RPMI8226 (cell line): ENCODE data around the gene NOS1.
"Not testable (repeated sequence)": the region's sequence is repeated elsewhere in the genome, so short reads cannot be mapped to it uniquely, and the experiment has no call there.

Source experiments
- DNase-seq: peaks from one replicate; pipeline ENCODE4 v3.0.0-alpha.2; 2015

The NOS1 gene

DNA sequence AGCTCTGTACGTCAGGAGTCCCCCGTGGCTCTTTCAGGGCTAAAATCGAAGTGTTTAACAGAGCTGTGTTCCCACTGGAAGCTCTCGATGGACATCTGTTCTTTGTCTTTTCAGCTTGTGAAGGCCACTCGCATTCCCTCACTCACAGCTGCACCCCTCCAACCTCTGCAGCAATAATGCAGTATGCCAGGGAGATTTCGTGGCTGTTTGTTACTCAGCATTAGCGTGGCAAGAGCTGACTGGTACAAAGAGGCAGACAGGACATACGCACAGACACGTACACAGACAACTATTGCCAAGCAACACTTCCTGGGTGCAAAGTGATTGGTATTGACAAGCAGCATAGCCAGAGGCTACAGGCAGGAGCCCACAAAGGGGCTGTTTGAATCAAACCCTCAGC is 159.4 kb downstream of the NOS1 start:
- DNase-seq = no peak

DNA sequence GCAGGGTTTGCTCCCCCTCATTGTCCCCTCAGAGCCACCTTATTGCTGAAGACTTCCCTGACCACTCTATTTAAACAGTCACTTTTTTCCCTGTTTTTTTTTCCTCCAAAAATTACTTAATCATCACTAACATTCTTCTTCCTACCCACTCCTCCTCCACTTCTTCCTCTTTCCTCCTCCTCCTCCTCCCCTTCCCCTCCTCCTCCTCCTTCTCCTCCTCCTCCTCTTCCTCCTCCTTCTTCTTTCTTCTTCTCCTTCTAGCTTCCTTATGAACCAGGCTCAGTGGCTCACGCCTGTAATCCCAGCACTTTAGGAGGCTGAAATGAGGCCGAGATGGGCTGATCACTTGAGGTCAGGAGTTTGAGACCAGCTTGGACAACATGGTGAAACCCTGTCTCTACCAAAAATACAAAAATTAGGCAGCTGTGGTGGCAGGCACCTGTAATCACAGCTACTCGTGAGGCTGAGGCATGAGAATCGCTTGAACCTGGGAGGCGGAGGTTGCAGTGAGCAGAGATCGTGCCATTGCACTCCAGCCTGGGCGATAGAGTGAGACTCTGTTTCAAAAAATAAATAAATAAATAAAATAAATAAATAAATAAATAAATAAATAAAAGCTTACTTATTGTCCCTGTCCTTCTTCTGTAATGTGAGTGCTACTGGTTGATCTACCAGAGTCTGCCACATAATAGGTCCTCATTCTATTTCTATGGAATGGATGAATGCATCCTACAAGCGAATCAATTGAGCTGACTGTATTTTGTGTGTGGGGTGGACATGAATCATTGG is 161.3 kb downstream of the NOS1 start:
- not testable (repeated sequence) for DNase-seq

DNA sequence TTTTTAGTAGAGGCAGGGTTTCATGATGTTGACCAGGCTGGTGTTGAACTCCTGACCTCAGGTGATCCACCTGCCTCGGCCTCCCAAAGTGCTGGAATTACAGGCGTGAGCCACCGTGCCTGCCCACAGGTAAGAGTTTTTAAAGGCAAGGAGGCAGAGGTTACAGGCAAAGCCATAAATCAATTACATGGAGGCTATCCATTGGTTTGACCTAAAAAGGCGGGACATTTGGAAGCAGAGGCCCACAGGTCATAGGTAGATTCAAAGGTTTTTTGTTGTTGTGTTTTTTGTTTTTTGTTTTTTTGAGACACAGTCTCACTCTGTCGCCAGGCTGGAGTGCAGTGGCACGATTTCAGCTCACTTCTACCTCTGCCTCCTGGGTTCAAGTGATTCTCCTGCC is 165.1 kb downstream of the NOS1 start:
- DNase-seq = not testable (repeated sequence)

DNA sequence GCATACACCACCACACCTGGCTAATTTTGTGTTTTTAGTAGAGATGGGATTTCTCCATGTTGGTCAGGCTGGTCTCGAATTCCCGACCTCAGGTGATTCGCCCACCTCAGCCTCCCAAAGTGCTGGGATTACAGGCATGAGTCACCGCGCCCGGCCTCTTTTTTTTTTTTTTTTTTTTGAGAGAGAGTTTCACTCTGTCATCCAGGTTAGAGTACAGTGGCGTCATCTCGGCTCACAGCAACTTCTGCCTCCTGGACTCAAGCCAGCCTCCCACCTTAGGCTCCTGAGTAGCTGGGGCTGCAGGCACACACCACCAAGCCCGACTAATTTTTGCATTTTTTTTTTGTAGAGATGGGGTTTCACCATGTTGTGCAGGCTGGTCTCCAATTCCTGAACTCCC is 166.4 kb downstream of the NOS1 start:
- DNase-seq = not testable (repeated sequence)

DNA sequence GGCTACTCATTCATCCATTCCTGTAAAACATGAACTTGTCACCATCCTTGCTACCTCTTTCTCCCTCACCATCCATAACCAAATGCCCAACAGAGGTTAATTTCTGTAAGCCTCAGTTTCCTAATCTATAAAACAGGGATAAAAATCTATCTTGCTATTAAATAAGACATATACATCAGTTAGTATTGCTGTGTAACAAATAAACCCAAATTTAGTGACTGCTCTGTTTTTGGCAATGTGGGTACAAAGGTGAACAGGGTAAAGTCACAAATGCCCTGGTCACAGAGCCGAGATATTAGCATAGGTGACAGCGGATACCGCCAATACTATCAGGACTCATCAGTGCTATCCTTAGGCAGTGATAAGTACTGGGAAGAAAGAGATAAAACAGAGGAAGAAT is 167.5 kb downstream of the NOS1 start:
- DNase-seq = no peak

DNA sequence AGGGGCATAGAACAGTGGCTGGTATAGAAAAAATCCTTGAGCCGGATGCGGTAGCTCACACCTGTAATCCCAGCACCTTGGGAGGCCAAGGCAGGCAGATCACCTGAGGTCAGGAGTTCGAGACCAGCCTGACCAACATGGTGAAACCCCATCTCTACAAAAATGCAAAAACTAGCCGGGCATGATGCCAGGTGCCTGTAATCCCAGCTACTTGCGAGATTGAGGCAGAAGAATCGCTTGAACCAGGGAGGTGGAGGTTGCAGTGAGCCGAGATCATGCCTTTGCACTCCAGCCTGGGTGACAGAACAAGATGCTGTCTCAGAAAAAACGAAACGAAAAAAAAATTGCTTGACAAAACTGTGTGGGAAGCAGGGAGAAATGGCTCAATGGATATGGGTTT is 168.8 kb downstream of the NOS1 start:
- not testable (repeated sequence) for DNase-seq

DNA sequence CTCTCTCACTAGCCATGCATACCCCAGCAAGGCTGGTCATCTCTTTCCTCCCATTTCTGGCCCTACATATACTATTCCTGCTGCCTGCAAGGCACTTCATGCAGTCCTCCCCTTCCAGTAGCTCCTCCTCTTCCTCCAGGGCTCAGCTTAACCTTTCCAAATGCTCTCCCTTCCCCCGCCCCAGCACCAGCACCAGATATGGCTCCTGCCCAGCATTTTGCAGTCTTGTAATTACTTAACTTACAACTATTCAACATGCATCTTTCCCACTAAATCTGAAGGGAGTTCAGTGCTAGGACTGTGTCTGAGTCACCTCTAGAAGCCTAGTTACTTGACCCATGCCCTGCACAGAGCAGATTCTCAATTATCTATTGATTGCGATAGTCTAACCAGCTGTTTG is 169.4 kb downstream of the NOS1 start:
- DNase-seq = no peak

DNA sequence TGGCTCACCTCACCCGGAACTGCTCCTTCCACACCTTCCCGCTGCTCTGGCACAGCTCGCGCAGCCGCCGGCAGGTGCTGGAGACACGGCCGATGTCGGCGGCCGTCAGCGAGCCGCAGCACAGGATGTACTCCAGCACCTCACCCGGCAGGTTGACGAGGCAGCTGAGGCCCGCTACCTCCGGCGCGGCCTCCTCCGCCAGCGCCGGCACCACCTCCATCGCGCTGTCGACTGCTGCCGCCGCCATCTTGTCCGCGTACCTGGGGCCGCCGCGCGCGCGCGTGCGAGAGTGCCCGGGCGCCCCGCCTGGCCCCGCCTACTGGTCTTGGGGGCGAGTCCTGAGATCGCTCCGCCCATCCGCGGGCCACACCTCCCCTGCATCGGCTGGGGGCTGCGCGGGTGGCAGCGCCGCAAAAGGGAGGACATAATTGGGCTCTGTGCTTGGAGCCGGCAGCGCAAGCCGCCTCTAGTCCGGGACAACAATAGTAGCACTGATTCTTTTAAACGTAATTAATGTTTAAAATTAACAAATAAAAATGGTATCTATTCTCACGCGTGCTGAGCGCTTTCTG is 171.1 kb downstream of the NOS1 start, which contains the start of gene FBXO21:
FBXO21 (minus strand) TSS at position 261 of the 572 bp plus-strand sequence; CDS start at position 247, 14 bp downstream.
- peak; percentile 92 for DNase-seq

DNA sequence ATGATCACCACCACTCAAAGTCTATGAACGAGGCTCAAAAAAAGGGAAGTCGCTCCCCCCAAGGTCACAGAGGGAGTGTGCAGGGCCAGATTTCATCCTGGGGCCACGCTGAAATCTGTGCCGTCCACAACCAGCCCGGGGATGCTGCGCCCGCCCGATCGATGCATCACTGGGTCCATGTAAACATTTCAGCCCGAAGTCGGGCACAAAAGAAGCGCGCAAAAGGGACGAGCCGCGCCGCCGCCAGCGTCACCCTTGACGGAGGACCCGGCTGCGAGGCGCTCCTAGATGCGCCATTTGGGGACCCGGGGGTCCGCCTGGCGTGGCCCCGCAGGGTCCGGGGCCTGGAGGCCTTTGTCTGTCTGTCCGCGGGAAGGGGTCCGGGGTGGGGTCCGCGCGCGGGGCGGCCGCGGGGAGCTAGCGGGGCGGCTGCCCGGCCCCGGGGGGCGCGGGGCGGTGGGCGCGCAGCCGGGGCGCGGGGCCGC is 171.7 kb downstream of the NOS1 start:
- DNase-seq = peak; percentile 58

DNA sequence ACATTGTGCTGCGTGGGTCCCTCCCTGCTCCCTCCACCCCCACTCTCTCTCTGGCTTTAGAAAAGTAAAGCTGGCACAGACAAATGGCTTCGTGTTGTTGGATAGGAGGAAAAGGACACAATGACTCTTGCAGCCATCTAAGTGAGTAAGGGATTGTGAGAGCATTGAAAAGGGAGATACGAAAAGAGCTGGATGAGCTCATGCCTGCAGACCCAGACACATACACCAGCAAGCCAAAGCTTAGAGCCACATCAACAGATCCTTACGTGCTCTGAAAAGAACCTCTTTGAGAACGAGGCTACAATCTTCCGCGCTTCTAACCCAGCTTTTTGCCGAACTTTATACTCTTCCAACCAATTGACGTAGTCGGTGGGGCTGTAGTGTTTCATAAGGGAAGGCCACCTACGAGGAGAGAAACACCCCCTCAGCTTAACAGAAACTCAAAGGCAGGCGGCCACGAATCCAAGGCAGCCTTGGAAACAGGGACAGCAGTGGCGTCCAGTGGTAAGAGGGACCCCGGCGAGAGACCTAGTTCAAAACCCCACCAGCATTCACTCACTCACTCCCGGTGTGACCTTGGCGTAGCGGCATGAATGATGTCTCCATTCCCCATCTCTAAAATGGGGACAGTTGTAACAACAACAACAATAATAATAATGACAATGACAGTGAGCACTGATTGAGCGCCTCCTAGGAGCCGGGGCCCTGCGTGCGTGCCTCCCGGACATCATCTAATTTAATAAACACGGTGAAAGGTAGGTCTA is 172.3 kb downstream of the NOS1 start:
- DNase-seq = no peak

DNA sequence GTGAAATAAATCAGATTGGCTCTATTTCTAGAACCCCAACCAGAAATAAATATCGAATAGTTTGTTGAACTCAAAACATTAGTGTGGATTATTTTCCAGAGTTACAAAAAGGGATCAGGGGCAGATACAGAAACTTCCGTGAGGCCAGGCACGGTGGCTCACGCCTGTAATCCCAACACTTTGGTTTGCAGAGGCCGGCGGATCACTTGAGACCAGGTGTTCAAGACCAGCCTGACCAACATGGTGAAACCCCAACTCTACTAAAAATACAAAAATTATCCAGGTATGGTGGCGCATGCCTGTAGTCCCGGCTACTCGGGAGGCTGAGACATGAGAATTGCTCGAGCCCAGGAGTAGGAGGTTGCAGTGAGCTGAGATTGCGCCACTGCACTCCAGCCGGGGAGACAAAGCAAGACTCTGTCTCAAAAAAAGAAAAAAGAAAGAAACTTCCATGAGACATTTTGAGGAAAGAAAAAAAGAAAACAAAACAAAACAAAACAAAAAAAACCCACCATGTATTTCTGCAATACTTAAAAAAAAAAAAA is 173.2 kb downstream of the NOS1 start:
- no peak for DNase-seq

DNA sequence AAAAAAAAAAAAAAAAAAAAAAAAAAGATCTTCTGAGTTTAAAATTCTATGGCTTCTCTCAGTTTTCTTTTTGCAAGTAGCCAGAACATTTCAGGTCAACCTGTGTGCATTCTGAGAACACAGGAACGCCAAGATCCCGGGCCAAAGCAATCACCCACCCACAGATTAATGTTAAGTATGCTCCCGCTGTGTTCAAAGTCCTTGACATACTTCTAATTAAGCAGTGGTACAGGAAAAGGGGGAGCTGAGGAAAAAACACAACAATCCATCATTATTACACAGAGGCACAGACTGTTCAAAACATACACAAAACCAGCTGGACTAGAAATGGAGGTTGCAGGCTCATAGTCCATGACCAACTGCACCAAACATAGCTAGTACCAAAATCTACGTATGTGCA is 174.0 kb downstream of the NOS1 start:
- DNase-seq = no peak

DNA sequence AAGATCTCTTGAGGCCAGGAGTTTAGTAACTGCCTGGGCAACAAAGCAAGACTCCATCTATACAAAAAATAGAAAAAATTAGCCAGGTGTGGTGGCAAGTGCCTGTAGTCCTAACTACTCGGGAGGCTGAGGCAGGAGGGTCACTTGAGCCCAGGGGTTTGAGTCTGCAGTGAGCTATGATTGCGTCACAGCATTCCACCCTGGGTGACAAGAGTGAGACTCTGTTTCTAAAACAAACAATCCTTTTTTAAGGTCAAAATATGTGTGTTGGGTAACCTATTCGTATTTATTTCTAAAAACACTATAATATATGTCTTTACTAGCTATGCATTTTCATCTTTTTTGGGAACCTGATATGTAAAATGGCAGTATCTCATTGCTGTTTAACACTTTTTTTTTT is 178.6 kb downstream of the NOS1 start:
- DNase-seq = no peak

DNA sequence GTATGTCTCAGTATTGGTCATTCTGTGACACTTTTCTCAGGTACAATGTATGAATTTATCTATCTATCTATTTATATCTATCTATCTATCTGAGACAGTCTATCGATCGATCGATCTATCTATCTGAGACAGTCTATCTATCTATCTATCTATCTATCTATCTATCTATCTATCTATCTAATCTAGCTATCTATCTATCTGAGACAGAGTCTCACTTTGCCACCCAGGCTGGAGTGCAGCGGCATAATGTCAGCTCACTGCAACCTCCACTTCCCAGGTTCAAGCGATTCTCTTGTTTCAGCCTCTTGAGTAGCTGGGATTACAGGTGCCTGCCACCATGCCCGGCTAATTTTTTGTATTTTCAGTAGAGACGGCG is 180.0 kb downstream of the NOS1 start:
- DNase-seq = not testable (repeated sequence)

DNA sequence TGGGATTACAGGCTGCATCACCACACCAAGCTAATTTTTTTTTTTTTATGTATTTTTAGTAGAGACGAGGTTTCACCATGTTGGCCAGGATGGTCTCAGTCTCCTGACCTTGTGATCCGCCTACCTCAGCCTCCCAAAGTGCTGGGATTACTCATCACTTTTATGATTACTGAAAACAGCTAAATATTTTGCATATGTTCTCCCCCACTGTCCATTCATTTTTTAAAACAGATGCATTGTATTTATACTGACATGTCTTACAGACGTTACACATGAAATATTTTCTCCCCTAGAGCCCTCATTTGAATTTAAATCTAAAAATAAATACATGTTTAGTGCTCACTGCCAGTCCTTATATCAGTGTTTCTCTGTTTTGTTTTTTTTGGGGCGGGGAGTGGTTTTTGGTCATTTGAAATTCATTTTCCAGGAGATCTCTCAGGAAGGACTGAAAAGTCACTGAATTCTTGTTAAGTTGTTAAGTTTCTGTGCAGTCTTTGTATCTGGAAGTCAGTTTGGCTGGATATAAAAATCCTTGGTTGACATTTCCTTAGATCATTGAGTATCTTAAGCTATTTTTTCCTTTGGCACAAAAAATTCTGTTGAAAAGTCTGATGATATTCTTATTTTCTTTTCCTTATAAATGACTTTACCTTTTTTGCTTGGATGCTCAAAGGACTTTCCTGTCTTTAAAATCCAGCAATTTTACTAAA is 180.5 kb downstream of the NOS1 start:
- no peak for DNase-seq

DNA sequence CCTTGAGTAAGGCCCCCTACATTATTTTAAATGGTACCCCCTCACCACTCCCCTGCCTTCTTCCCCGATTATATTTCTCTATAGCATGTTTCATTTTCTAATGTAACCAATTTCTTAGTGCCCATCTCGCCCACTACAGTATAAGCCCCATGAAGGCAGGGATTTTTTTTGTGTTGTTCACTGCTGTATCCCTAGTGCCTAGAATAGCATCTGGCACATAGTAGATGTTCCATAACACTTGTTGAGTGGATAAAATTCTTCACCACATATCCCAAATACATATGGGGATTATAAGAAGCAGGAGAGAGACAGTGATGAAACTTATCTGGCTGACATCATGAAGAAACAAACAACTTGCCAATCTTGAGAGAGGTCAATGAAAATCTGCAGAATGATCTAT is 182.7 kb downstream of the NOS1 start:
- no peak for DNase-seq

DNA sequence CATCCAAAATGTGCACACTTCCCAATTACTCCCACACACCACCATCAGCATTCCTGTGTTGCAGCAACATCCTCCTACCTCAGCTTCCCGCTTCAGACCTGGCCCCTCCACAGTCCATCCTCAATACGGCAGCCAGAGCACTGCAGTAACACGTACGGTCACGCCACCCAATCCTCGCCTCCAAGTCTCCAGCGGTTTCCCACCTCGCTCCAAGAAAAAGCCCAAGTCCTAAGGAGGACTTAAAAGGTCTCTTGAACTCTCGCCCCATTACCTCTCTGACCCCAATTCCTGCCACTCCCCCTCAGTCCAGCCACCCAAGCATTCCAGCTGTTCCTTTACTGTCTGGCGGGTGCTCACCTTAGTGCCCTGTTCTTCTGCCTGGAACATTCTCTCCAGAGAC is 183.1 kb downstream of the NOS1 start:
- DNase-seq = no peak

DNA sequence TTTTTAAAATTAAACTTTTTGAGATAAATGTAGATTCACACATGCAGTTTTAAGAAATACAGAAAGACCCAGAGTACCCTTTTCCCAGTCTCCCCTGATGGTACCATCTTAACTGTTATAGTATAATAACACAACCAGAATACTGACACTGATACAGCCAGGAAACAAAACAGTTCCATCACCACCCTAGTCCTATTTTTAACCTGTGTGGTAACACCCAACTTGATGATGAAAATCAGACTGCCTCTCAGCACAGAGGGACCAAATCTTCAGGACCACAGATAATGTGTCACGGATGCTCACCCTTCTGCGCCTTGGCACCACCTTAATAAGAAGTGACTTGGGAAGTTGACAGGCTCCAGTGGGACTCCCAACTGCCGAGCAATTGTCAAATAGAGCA is 189.3 kb downstream of the NOS1 start:
- no peak for DNase-seq

DNA sequence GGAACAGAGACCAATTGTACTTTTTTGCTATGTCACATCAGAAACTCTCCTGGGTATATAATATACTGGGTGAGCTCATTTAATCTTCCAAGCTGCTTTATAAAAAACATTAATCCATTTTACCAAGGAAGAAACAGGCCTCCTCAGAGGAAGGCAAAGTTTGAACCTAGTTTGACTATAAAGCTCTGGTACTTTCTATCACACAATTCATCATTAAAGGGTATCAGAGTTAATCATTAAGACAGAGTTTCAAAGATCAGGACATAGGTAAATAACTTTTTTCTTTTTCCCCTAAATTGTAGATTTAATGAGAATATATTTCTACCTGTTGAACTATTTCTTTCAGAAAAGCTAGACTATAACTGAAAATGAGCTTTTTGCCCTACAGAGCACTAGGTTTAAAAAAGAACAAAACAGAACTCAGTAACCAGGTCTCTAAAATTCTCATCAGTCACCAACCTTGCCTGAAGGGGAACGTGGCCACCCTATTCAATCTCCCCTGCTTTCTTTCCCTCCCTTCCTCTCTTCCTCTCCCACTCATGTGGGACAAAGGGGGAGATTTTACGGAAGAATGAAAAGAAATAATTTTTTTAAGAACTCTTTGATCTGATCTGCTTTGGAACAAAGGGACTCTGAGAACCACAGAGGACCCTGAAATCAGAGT is 189.8 kb downstream of the NOS1 start:
- no peak for DNase-seq

DNA sequence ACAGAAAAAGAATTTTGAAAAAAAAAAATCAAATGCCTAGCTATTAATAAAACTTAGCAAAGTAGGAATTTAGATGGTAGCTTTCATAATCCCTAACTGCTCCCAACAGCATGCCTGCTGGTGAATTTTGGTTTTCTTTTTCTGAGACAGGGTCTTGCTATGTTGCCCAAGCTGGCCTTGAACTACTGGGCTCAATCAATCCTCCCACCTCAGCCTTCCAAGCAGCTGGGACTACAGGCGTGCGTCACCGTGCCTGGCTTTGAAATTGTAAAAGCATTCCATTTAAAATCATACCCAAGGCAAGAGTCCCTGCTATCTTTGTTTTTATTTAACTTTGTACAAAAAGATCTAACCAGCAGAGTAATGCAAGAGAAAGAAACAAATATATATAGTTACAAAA is 191.9 kb downstream of the NOS1 start:
- no peak for DNase-seq

DNA sequence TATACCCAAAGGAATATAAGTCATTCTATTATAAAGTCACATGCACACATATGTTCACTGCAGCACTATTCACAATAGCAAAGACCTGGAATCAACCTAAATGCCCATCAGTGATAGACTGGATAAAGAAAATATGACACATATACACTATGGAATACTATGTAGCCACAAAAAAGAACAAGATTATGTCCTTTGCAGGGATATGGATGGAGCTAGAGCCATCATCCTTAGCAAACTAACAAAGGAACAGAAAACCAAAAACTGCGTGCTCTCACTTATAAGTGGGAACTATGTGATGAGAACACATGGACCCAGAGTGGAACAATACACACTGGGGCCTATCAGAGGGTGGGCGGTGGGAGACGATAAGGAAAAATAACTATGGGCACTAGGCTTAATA is 192.4 kb downstream of the NOS1 start:
- DNase-seq = no peak

DNA sequence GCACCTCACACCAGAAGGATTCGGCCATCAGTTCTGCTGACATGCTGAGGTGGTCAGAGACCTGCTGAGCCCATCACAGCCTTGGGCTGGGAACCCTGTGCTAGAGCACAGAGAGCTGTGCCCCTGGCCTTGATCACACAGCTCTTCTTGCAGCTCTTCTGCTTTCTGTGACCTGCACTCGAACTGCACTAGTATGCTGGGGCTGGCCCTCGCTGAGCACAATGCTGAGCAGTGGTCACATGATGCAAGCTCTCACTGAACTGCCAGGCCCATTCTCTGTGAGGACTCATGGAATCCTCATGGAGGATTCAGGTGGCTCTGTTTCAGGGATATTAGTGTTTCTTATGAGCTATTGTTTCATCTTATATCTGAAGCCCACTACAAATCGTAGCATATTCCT is 193.7 kb downstream of the NOS1 start:
- no peak for DNase-seq
